Sigmoid colon (tissue), 7 donors: ENCODE data around the gene ZNF48. TPM values are rescaled to one million over a fixed set of nuclear protein-coding genes. Genes with fewer than 3 reads are reported as not detected.
A peak's percentile ranks its signal among the peaks of the same experiment; 100 is the strongest.

Source experiments
- DNase-seq: peaks from one replicate; pipeline ENCODE4 v3.0.0-alpha.2; 2019
- H3K27ac ChIP-seq, 4 donors: fragments of 200-600 bp; sonication (generic); one replicate each; pipeline ENCODE4 v1.5.1; 2016 to 2019; ENCODE audit warnings: mild to moderate bottlenecking in 1 of 4
- H3K27me3 ChIP-seq, 3 donors: fragments of 200-600 bp; sonication (generic); one replicate each; pipeline ENCODE4 v1.5.1; 2019; ENCODE audit warnings: mild to moderate bottlenecking in 1 of 3
- H3K36me3 ChIP-seq, 4 donors: fragments of 200-600 bp; sonication (generic); one replicate each; pipeline ENCODE4 v1.5.1; 2016 to 2019
- H3K4me1 ChIP-seq, 4 donors: fragments of 200-600 bp; sonication (generic); one replicate each; pipeline ENCODE4 v1.5.1; 2017 to 2019
- H3K4me3 ChIP-seq, 4 donors: fragments of 200-600 bp; sonication (generic); one replicate each; pipeline ENCODE4 v1.5.1; 2017 to 2019; ENCODE audit warnings: mild to moderate bottlenecking in 2 of 4, moderate library complexity in 1 of 4
- H3K9me3 ChIP-seq, 4 donors: fragments of 200-600 bp in 3 of 4; sonication (generic) in 3 of 4; one replicate each; pipeline versions ENCODE4 v1.5.1 to v1.6.1; 2013 to 2019
- CTCF ChIP-seq, 4 experiments: fragments of 450-650 bp in 3 of 4; fragments of 200-600 bp in 1 of 4; IDR thresholded peaks; one replicate each; pipeline ENCODE4 v1.5.1; 2016 to 2019; ENCODE audit warnings: antibody characterized with exemption in 4 of 4, mild to moderate bottlenecking in 3 of 4, moderate library complexity in 2 of 4
- EP300 ChIP-seq, 4 donors: sonication (generic); formaldehyde crosslinking; IDR thresholded peaks; one replicate each; pipeline ENCODE4 v1.6.1; 2017; ENCODE audit warnings: antibody characterized with exemption in 4 of 4
- POLR2A ChIP-seq, 2 donors: fragments of 450-650 bp; IDR thresholded peaks; one replicate each; pipeline ENCODE4 v1.6.1; 2016; ENCODE audit warnings: antibody characterized with exemption in 2 of 2, mild to moderate bottlenecking in 2 of 2, moderate library complexity in 2 of 2
- POLR2AphosphoS5 ChIP-seq, 4 donors: sonication (generic); formaldehyde crosslinking; IDR thresholded peaks; one replicate each; pipeline ENCODE4 v1.6.1; 2017; ENCODE audit warnings: antibody characterized with exemption in 4 of 4
- WGBS, 2 donors: extraction: QIAGEN DNeasy Blood & Tissue Kit; methylation state at CpG; one replicate each; pipeline ENCODE4 v1.1.7; 2013; 5-methylcytosine and 5-hydroxymethylcytosine counted together
- intact Hi-C: fragments of 100-400 bp; cut with DNase I; formaldehyde crosslinking; loops from one replicate; pipeline ENCODE4 v1.15.1; 2023
- polyA plus RNA-seq, 3 donors: library from polyadenylated mRNA; stranded (reverse); fragments of 200-250 nt; gene quantifications; one replicate each; pipeline ENCODE4 v1.2.3, GENCODE V29; 2013
- total RNA-seq, 4 donors: library from RNA; depleted of rRNA; stranded (reverse); fragments of >200 nt; gene quantifications; one replicate each; pipeline ENCODE4 v1.1.0, GENCODE V29; 2016
- donor health status: healthy with polysubstance abuse.
- donor health status: Bipolar disorder and iron deficiency.
- donor health status: healthy.

Gene ZNF48
- total and polyA plus RNA-seq, 7 donors: 2.4 to 12.8 (median 8.1) TPM

- Histone ChIP-seq H3K4me1 (peaks cover 0 to 28% (median 24%) of the 10 kb centered on the region in 4 donors), H3K4me3 (no peak overlapping the region), H3K27ac (no peak overlapping the region), H3K36me3 (peaks cover 0 to 30% (median 0%) of the 10 kb centered on the region in 4 donors), H3K9me3 (no peaks in the 10 kb centered on the region), H3K27me3 (no peaks in the 10 kb centered on the region)
- TF ChIP-seq POLR2AphosphoS5 (IDR thresholded peaks at IDR 0.05): no peak
- TF ChIP-seq CTCF (IDR thresholded peaks at IDR 0.05): no peak
- 87 to 93% methylated on average over 6 of the region's 6 CpGs for WGBS, 2 donors
- DNase-seq: no peak
- intact Hi-C loops: no loop called here
These were observed 18.0 kb downstream of the ZNF48 start for GRCh38 chr16:30413112-30413806.

GRCh38 chr16:30414159-30414558 lies 18.9 kb downstream of the ZNF48 start:
- H3K4me3 ChIP-seq: no peak overlapping the region
- no peaks in the 10 kb centered on the region for H3K9me3 ChIP-seq
- no peaks in the 10 kb centered on the region for H3K27me3 ChIP-seq
- peaks cover 0 to 22% (median 18%) of the 10 kb centered on the region in 4 donors for H3K4me1 ChIP-seq
- no peak for DNase-seq
- intact Hi-C loops: no loop called here
- TF ChIP-seq CTCF (IDR thresholded peaks at IDR 0.05) (no peak), POLR2AphosphoS5 (IDR thresholded peaks at IDR 0.05) (no peak), POLR2A (IDR thresholded peaks at IDR 0.05) (no peak)
- no peak overlapping the region for H3K27ac ChIP-seq
- 92 to 95% methylated on average over 5 of the region's 5 CpGs for WGBS, 2 donors
- peaks cover 0 to 30% (median 0%) of the 10 kb centered on the region in 4 donors for H3K36me3 ChIP-seq

- 94% methylated on average over 4 of the region's 4 CpGs for WGBS, 2 donors
These were observed 20.9 kb downstream of the ZNF48 start for GRCh38 chr16:30416047-30416603.

GRCh38 chr16:30416624-30417528 lies 21.7 kb downstream of the ZNF48 start:
- H3K27me3 ChIP-seq: no peaks in the 10 kb centered on the region
- intact Hi-C loops: no loop called here
- no peaks in the 10 kb centered on the region for H3K9me3 ChIP-seq
- peak overlapping the region; percentile 83 to 89 (median 88) for H3K27ac ChIP-seq
- H3K36me3 ChIP-seq: peaks cover 0 to 23% (median 0%) of the 10 kb centered on the region in 4 donors
- TF ChIP-seq EP300 (IDR thresholded peaks at IDR 0.05) (no peak), POLR2A (IDR thresholded peaks at IDR 0.05) (no peak), CTCF (IDR thresholded peaks at IDR 0.05) (no peak), POLR2AphosphoS5 (IDR thresholded peaks at IDR 0.05) (no peak)
- WGBS, 2 donors: 55 to 68% methylated on average over 18 of the region's 18 CpGs
- H3K4me1 ChIP-seq: peaks cover 0 to 14% (median 12%) of the 10 kb centered on the region in 4 donors
- no peak for DNase-seq
- H3K4me3 ChIP-seq: peak overlapping the region; percentile 33 to 72 (median 57)

More at GRCh38 chr16:30416047-30416603, 20.9 kb downstream of the ZNF48 start:
- H3K27ac ChIP-seq: no peak overlapping the region
- peaks cover 0 to 30% (median 0%) of the 10 kb centered on the region in 4 donors for H3K36me3 ChIP-seq
- DNase-seq: no peak
- H3K9me3 ChIP-seq: no peaks in the 10 kb centered on the region
- no peak for TF ChIP-seq CTCF (IDR thresholded peaks at IDR 0.05)
- no peak for TF ChIP-seq POLR2A (IDR thresholded peaks at IDR 0.05)
- no peak for TF ChIP-seq POLR2AphosphoS5 (IDR thresholded peaks at IDR 0.05)
- no peak for TF ChIP-seq EP300 (IDR thresholded peaks at IDR 0.05)
- H3K4me1 ChIP-seq: peaks cover 0 to 14% (median 12%) of the 10 kb centered on the region in 4 donors
- no peak overlapping the region for H3K4me3 ChIP-seq
- no peaks in the 10 kb centered on the region for H3K27me3 ChIP-seq
- intact Hi-C loops: no loop called here
